Stimulated activated CD4-positive, alpha-beta T cell treated with anti-CD3 and anti-CD28 coated beads, Interleukin-1b, Interleukin-23, amount 100 ng/mL, for 1 hour (primary cell): ENCODE results near the gene BTG2.
"Not testable (repeated sequence)": the region's sequence is repeated elsewhere in the genome, so short reads cannot be mapped to it uniquely, and the experiment has no call there.

Experiments
- DNase-seq, 2 donors: peaks; one replicate each; pipeline ENCODE4 v3.0.0-alpha.2; 2020; ENCODE audit warnings: low read depth in 2 of 2

Gene BTG2

GRCh38 chr1:203291201-203292096, 13.9 kb upstream of the BTG2 start:
- DNase-seq = no peak

GRCh38 chr1:203295796-203296195, 9.5 kb upstream of the BTG2 start:
- no peak for DNase-seq

DNA sequence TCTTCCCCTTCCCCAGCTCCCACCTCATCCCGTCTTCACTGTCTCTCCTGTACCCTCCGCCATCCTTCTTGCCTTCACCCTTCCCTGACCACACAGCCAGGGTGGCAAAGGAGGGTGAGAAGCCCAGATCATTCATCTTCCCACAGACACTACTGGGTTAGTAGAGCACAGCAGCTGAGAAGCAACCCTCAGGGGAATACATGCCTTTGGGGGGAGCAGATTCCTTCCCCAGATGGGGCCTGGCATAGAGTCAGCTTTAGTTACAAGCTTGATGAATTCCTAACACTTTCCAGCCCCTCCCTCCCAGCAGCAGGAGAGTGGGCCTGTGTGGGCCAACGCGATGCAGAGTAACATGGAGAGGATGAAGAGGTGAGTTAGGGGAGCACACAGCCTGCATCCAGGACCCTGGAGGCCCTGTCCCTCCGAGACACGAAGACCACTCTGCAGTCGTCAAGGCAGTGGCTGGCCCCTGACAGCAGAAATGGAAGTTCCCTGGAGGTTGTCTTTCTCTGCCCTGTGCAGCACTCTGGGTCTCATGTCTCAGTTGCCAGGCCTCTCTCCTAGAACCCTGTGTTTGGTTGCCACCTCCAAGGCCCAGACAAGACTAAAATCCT, 8.8 kb upstream of the BTG2 start:
- DNase-seq = no peak

DNA sequence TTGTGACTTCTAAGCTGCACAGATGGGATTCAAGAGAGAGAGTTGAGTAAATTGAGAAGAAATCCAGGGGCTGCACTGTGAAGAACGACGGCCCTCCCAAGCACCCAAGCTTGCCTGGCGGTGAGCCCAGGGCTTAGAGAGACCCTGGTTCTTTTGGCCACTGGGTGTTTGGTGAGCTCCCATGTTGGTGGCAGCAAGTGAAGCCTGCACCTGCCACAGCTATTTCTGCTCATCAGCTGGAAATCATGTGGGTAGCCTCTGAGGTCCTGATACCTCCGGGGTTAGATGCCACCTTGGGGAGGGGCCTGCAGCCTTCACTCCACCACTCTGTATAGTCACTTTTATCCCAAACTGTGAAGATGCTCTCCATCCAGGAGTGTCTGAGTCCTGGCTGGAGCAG, 6.2 kb upstream of the BTG2 start:
- DNase-seq = no peak

GRCh38 chr1:203299719-203300429, 5.4 kb upstream of the BTG2 start:
- not testable (repeated sequence) for DNase-seq

DNA sequence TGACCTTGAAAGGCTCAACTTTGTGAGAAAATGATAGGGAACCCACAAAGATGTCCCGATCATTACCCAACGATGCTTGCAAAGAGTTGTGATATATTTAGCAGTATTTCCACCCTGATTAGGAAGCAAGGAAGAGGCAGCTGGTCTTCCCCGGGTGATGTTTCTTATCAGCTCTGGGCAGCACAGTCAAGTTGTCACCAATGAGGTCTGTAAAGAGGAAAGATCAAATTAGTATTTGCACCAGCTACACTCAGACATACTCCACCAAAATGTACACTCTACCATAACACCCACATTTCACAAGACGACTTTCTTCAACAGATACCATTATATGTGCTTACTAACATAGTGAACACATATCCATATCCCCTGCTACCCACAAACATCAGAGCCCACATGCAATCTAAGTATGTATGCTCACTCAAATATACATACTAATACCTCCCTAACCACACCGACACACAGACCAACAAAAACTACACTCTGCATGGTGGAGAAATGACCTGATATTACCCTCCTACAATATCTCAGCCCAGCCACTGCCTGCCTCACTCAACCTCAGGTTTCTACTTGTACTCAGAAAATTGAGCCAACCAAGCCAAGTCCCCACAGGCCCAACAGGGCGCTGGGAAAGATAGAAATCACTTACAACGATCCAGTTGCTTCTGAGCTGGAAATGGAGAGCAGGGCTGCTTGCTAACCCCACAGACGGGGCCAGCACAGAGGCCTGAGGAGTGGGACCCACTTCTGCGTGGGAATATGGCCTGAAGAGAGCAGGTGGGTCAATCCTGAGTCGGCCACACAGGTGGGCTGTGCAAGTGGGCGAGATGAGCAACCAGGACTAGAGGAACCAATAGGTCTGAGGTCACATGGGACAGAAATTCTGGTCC, 4.6 kb upstream of the BTG2 start:
- DNase-seq = no peak

DNA sequence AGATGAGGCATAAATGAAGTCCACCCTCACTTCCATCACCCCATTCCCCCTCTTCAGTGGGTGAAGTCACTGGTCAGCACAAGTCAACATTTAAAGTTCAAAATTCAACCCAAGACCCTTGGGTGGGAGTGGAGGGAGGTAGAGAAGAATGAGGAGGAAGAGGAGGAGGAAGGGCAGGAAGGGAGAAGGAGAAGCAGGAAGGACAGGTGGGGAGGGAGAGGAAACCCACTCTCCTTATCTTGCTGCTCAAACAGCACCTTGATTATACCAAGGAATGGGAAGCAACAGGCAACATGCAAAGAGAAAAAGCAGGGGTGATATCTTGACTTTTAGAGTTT, 4.0 kb upstream of the BTG2 start:
- no peak for DNase-seq

DNA sequence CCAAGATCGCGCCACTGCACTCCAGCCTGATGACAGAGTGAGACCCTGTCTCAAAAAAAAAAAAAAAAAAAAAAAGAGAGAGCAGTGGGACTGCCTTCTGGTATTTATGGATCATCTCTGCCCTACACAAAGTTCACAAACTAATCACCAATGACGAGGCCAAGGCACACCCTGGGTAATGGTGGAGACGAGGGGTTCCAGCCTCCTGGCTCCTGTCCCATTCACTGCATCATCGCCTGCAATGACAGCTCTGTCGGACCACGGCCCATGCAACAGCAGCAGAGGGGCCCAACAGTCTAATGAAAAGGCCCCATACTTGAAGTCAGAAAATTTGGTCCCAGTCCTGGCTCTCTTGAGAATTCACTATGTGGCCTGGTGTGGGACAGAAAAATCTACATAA, 2.9 kb upstream of the BTG2 start:
- no peak for DNase-seq

DNA sequence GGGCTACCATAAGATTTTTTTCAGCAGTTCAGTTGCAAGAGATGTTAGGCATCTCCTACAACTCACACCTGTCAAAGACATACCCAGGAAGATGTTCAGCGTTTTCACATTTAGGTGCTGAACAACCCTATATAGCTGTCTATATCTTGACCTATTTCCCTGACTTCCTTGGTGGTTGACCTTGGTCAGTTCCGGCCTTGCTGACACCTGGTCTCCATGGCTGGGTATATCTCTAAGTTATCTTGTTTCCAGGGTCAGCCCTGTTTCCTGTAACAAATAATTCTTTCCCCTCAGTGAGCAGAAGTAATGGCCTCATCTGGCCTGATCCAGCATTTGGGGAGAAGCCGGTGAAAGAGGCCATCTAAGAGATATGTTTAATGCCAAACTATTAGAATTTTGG, 2.4 kb upstream of the BTG2 start:
- no peak for DNase-seq

DNA sequence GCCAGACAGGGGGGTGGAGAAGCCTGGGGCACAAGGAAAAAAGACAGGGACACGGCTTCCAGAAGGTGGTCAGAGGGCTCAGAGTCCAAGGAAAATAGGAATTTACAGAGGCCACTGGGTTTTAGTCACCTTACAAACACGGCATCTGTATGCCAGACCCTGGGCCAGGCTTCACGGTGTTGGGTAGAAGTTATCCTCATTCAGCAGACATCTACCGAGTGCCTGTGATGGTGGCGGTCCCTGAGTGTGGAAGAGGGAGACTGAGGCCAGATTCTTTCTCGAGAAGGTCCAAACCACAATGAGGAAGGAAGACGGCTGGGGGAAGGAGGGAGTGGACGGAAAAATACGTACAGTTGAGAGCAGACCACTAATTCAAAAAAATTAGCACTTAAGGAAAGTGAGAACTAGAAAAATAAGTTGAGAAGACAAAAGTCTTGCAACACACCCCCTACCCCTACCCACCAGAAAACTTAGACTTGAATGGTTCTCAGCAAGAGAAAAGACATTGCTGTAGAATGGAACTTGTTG, 864 bp upstream of the BTG2 start:
- no peak for DNase-seq

DNA sequence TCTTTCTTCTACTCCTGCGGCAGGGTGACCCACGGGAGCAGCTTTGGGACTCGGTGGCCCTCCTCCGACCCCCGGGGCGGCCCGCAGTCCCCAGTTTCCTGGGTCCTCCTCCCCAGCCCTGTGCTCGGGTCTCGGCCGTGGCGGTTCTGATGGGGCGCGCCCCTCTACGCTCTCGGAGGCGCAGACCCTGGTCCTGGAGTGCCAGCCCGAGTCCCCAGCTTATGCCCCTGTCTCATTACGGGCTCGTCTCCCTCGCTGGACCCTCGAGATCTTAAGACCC, 430 bp downstream of the BTG2 start:
- no peak for DNase-seq

GRCh38 chr1:203306089-203306964, 1.0 kb downstream of the BTG2 start:
- no peak for DNase-seq

DNA sequence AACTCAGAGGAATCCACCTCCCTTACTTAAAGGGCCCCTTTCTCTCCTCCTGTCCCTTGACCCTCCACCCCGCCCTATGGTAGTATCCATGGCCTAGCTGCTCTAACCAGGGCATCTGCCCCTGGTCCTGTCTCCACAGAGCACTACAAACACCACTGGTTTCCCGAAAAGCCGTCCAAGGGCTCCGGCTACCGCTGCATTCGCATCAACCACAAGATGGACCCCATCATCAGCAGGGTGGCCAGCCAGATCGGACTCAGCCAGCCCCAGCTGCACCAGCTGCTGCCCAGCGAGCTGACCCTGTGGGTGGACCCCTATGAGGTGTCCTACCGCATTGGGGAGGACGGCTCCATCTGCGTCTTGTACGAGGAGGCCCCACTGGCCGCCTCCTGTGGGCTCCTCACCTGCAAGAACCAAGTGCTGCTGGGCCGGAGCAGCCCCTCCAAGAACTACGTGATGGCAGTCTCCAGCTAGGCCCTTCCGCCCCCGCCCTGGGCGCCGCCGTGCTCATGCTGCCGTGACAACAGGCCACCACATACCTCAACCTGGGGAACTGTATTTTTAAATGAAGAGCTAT, 1.7 kb downstream of the BTG2 start:
- DNase-seq = peak in 1 of 2 donors; percentile 37

- no peak for DNase-seq
Observed at GRCh38 chr1:203307641-203308126, 2.4 kb downstream of the BTG2 start.

- no peak for DNase-seq
Observed at GRCh38 chr1:203308328-203308922, 3.1 kb downstream of the BTG2 start.

- DNase-seq = no peak
Observed at GRCh38 chr1:203308923-203309331, 3.6 kb downstream of the BTG2 start.

- no peak for DNase-seq
Observed at GRCh38 chr1:203311368-203312301, 6.3 kb downstream of the BTG2 start.

DNA sequence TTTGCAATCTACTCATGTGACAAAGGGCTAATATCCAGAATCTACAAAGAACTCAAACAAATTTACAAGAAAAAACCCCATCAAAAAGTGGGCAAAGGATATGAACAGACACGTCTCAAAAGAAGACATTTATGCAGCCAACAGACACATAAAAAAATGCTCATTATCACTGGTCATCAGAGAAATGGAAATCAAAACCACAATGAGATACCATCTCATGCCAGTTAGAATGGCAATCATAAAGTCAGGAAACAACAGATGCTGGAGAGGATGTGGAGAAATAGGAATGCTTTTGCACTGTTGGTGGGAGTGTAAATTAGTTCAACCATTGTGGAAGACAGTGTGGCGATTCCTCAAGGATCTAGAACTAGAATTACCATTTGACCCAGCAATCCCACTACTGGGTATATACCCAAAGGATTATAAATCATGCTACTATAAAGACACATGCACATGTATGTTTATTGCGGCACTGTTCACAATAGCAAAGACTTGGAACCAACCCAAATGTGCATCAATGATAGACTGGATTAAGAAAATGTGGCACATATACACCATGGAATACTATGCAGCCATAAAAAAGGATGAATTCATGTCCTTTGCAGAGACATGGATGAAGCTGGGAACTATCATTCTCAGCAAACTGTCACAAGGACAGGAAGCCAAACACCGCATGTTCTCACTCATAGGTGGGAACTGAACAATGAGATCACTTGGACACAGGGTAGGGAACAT, 8.9 kb downstream of the BTG2 start:
- not testable (repeated sequence) for DNase-seq
